ENCODE data around the gene SYTL4. TPM values are rescaled to one million over a fixed set of nuclear protein-coding genes. Genes with fewer than 3 reads are reported as not detected.

The SYTL4 gene
- total RNA-seq, 4 donors from 2014 or later: 2.5 to 4.0 (median 3.1) TPM

DNA sequence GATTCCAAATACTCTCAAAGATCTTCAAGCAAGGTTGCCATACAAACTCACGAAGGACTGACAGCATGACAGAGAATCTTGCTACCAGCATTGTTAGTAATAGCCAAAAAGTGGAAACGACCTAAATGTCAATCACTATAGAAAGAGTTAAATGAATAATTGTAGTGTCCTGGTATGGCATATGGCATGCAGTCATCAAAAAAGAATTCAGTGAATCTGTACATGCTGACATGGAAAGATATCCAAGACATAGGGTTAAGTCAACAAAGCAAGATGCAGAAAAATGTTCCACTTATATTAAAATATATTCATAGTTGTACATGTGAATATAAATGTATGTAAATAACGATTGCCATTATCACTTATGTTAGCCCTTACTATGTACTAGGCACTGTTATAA, 50.3 kb downstream of the SYTL4 start:
- no peak overlapping the region for H3K27ac ChIP-seq
- TF ChIP-seq CTCF (IDR thresholded peaks at IDR 0.05 in 4 of 5, conservative IDR thresholded peaks at IDR 0.05 in 1 of 5) (no peak), POLR2A (IDR thresholded peaks at IDR 0.05) (no peak)
- no peaks in the 10 kb centered on the region for H3K36me3 ChIP-seq
- DNase-seq (no peak), ATAC-seq (no peak)
- no peaks in the 10 kb centered on the region for H3K4me1 ChIP-seq
- H3K9me3 ChIP-seq: no peaks in the 10 kb centered on the region
- H3K27me3 ChIP-seq: no peaks in the 10 kb centered on the region
- H3K4me3 ChIP-seq: no peak overlapping the region
- in situ Hi-C loops (cut with MboI; ENCODE audit: low sequenced_read_pairs in 4 of 4): loop anchor here in 1 of 4 donors (10.0 kb wide), 1 partner anchor 83 kb away; no protein-coding TSS in a partner anchor
- intact Hi-C loops (cut with DNase I; ENCODE audit: low total_unique reads): no loop called here

DNA sequence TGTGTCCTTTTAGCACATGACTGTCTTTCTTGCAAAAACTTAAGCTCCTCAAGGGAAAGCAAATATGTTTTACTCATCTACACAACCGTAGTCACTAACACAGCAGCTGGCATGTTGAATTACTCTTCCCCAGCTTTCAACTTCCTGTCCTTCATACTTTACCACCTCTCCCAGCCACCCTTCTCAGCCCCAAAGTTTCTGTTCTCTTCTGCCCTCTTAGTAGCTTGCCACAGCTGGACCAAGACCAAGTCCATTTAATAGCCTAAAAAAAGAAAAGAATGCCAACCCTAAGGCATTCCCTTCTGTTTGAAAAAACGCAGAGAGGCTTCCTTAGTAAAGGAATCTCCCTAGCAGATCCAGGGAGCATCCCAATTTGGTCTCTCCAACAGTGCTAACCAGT, 51.2 kb downstream of the SYTL4 start:
- ATAC-seq (no peak), DNase-seq (no peak)
- Histone ChIP-seq H3K9me3 (no peaks in the 10 kb centered on the region), H3K36me3 (no peaks in the 10 kb centered on the region), H3K27me3 (no peaks in the 10 kb centered on the region), H3K4me3 (no peak overlapping the region), H3K27ac (no peak overlapping the region), H3K4me1 (no peaks in the 10 kb centered on the region)
- in situ Hi-C loops (cut with MboI; ENCODE audit: low sequenced_read_pairs in 4 of 4): loop anchor here in 1 of 4 donors (10.0 kb wide), 1 partner anchor 84 kb away; no protein-coding TSS in a partner anchor
- intact Hi-C loops (cut with DNase I; ENCODE audit: low total_unique reads): no loop called here
- no peak for TF ChIP-seq POLR2A (IDR thresholded peaks at IDR 0.05)
- TF ChIP-seq CTCF (IDR thresholded peaks at IDR 0.05 in 4 of 5, conservative IDR thresholded peaks at IDR 0.05 in 1 of 5): no peak

- H3K4me1 ChIP-seq: no peaks in the 10 kb centered on the region
- H3K9me3 ChIP-seq: no peaks in the 10 kb centered on the region
- intact Hi-C loops (cut with DNase I; ENCODE audit: low total_unique reads) (no loop called here), in situ Hi-C loops (cut with MboI; ENCODE audit: low sequenced_read_pairs in 4 of 4) (no loop called here)
- H3K27me3 ChIP-seq: no peaks in the 10 kb centered on the region
- no peak overlapping the region for H3K27ac ChIP-seq
- no peaks in the 10 kb centered on the region for H3K36me3 ChIP-seq
- ATAC-seq (no peak), DNase-seq (no peak)
- H3K4me3 ChIP-seq: no peak overlapping the region
- TF ChIP-seq POLR2A (IDR thresholded peaks at IDR 0.05) (no peak), CTCF (IDR thresholded peaks at IDR 0.05 in 4 of 5, conservative IDR thresholded peaks at IDR 0.05 in 1 of 5) (no peak)
Observed at GRCh38 chrX:100677611-100678181, 54.2 kb downstream of the SYTL4 start.

DNA sequence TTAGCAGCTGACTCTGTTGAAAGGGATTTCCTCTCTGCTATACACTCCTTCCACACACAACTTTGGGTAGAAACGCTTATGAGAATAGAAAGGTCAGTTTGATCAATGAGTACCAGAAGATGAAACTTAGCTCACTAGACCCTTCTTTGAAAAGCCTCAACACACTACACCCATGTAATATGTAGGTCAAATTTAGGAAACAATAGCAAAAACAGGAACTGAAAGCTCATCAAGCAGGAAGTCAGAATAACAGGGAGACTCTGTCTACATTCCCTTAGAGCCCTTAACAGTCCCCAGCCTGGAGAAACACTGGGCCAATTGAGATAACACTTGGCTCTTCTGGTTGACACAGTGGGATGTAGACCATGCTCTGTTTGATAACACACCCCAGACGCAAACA, 57.2 kb downstream of the SYTL4 start:
- Histone ChIP-seq H3K4me3 (no peak overlapping the region), H3K36me3 (no peaks in the 10 kb centered on the region), H3K27me3 (no peaks in the 10 kb centered on the region), H3K27ac (no peak overlapping the region), H3K4me1 (no peaks in the 10 kb centered on the region), H3K9me3 (no peaks in the 10 kb centered on the region)
- in situ Hi-C loops (cut with MboI; ENCODE audit: low sequenced_read_pairs in 4 of 4) (no loop called here), intact Hi-C loops (cut with DNase I; ENCODE audit: low total_unique reads) (no loop called here)
- no peak for TF ChIP-seq CTCF (IDR thresholded peaks at IDR 0.05 in 4 of 5, conservative IDR thresholded peaks at IDR 0.05 in 1 of 5)
- TF ChIP-seq POLR2A (IDR thresholded peaks at IDR 0.05): no peak
- no peak for DNase-seq
- ATAC-seq: no peak
